WTC11 (cell line): ENCODE measurements around the gene SLC30A3. TPM values are rescaled to one million over a fixed set of nuclear protein-coding genes. Genes with fewer than 3 reads are reported as not detected.

Experiments
- ATAC-seq: fragments of 200-7000 bp; cut with Tn5 transposase; 2 replicates; pipeline ENCODE4 v1.10.0; 2021; ENCODE audit warnings: mild to moderate bottlenecking, moderate library complexity
- CTCF ChIA-PET: fragments of 300-600 bp; sonication (Branson Sonifier 250); formaldehyde crosslinking; loops from one replicate; lab custom pipeline; 2021; ENCODE audit warnings: antibody characterized with exemption; lab: Charles Lee
- POLR2A ChIA-PET: fragments of 350-600 bp; sonication (Branson Sonifier 250); formaldehyde crosslinking; loops from one replicate; lab custom pipeline; 2021; ENCODE audit warnings: antibody characterized with exemption; lab: Charles Lee
- DNase-seq: peaks from one replicate; pipeline ENCODE4 v3.0.0; 2021; ENCODE audit warnings: low spot score
- H3K27ac Mint-ChIP-seq: 2 replicates; pipeline ENCODE4 v1.8.0; 2021; ENCODE audit warnings: mixed read lengths
- H3K27me3 Mint-ChIP-seq: 2 replicates; pipeline ENCODE4 v1.8.0; 2021; ENCODE audit warnings: low read depth, mild to moderate bottlenecking, moderate library complexity, mixed read lengths
- H3K36me3 Mint-ChIP-seq: 2 replicates; pipeline ENCODE4 v1.8.0; 2021; ENCODE audit warnings: mixed read lengths
- H3K4me1 Mint-ChIP-seq: 2 replicates; pipeline ENCODE4 v1.8.0; 2022; ENCODE audit warnings: mixed read lengths
- H3K4me3 Mint-ChIP-seq: 2 replicates; pipeline ENCODE4 v1.8.0; 2021; ENCODE audit warnings: mild to moderate bottlenecking, moderate library complexity, mixed read lengths
- H3K9me3 Mint-ChIP-seq: 2 replicates; pipeline ENCODE4 v1.8.0; 2021; ENCODE audit warnings: mixed read lengths
- GABPB1 ChIP-seq: sonication (generic); formaldehyde crosslinking; IDR thresholded peaks from 2 replicates; pipeline ENCODE4 v1.8.1; 2023; ENCODE audit warnings: mild to moderate bottlenecking, missing genetic modification reagents
- GTF2I ChIP-seq: fragments of 250-450 bp; sonication (Bioruptor Pico); conservative IDR thresholded peaks from 2 replicates; pipeline ENCODE4 v1.4.0; 2021; ENCODE audit warnings: mild to moderate bottlenecking
- NFYB ChIP-seq: sonication (generic); formaldehyde crosslinking; conservative IDR thresholded peaks from 2 replicates; pipeline ENCODE4 v1.8.0; 2022; ENCODE audit warnings: low read depth, missing genetic modification reagents
- NR1H2 ChIP-seq: sonication (generic); formaldehyde crosslinking; IDR thresholded peaks from 2 replicates; pipeline ENCODE4 v1.9.0; 2021; ENCODE audit warnings: mild to moderate bottlenecking, moderate library complexity, missing genetic modification reagents
- NR3C1 ChIP-seq: sonication (generic); formaldehyde crosslinking; conservative IDR thresholded peaks from 2 replicates; pipeline ENCODE4 v1.8.1; 2023; ENCODE audit warnings: low read depth, mild to moderate bottlenecking, missing genetic modification reagents
- RELA ChIP-seq: sonication (generic); formaldehyde crosslinking; IDR thresholded peaks from 2 replicates; pipeline ENCODE4 v1.8.1; 2022; ENCODE audit warnings: missing genetic modification reagents, mild to moderate bottlenecking, borderline replicate concordance
- ZNF138 ChIP-seq: sonication (generic); formaldehyde crosslinking; conservative IDR thresholded peaks from 2 replicates; pipeline ENCODE4 v1.8.1; 2022; ENCODE audit warnings: mild to moderate bottlenecking, moderate library complexity, missing genetic modification reagents
- total RNA-seq: library from RNA; stranded (reverse); gene quantifications from 3 replicates; pipeline ENCODE4 v1.2.3, GENCODE V29; 2021
- TF ChIP-seq, protein P1 (sequence below): fragments of 250-450 bp; sonication (Bioruptor Pico); conservative IDR thresholded peaks from 2 replicates; pipeline ENCODE4 v1.9.0; 2021; ENCODE audit warnings: mild to moderate bottlenecking
- TF ChIP-seq, protein P2 (sequence below): sonication (generic); formaldehyde crosslinking; conservative IDR thresholded peaks from 2 replicates; pipeline ENCODE4 v1.8.1; 2022; ENCODE audit warnings: mild to moderate bottlenecking, missing genetic modification reagents
- TF ChIP-seq, protein P3 (sequence below): sonication (generic); formaldehyde crosslinking; IDR thresholded peaks from 2 replicates; pipeline ENCODE4 v1.8.1; 2023; ENCODE audit warnings: mild to moderate bottlenecking, missing genetic modification reagents
- TF ChIP-seq, protein P4 (sequence below): sonication (generic); formaldehyde crosslinking; IDR thresholded peaks from 2 replicates; pipeline ENCODE4 v1.8.0; 2022; ENCODE audit warnings: mild to moderate bottlenecking, missing genetic modification reagents
- TF ChIP-seq, protein P5 (sequence below): fragments of 250-450 bp; sonication (Bioruptor Pico); IDR thresholded peaks from 2 replicates; pipeline ENCODE4 v1.9.0; 2021; ENCODE audit warnings: mild to moderate bottlenecking

SLC30A3 gene
- total RNA-seq, 1 experiment from 2014 or later = 8.9 TPM

DNA sequence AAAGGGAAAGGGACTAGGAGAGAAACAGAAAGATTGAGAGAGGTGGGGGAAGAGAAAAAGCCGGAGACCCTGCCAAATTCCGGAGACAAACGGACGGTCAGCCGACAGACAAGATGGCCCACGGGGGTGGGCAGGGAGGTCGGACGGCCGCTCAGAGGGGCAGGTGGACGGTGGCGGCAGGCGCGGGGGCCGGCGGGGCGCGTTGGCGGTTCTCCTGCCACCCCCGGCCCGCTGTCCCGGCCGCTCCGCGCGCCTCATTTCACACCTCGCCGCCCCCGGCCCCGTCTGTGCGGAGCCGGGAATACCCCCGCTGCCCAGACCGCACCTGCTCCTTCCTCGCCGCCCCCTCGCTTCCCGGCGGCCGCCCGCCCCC, 935 bp downstream of the SLC30A3 start (continued):
- TF ChIP-seq, protein P1, sequence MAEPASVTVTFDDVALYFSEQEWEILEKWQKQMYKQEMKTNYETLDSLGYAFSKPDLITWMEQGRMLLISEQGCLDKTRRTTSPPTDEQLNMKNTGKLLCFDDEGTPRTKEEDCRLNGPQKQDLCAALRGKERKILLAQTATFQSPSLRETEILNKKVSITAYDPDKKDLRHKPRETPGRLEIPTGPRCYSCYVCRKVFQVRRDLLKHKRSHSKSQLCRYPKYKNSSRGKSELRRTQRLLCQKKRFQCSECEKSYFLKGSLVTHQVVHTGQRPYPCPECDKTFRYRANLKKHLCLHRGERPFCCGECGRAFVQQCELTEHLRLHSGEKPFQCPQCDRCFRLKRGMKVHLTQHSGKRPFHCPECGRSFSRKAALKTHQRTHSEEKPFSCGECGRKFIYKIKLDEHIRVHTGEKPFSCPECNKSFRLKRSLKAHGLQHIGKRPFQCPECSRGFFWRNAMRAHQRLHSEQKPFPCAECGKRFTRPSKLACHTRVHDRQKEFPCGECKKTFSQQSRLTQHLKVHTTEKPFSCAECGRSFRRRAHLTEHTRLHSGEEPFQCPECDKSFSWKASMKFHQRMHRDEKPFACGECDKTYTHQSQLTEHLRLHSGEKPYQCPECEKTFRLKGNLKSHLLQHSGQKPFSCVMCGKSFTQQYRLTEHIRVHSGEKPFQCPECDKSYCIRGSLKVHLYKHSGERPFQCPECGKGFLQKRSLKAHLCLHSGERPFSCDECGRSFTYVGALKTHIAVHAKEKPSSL (CRISPR knock-in tag) = no peak
- TF ChIP-seq ZNF138 (CRISPR knock-in tag) (no peak), NFYB (CRISPR knock-in tag) (no peak)

DNA sequence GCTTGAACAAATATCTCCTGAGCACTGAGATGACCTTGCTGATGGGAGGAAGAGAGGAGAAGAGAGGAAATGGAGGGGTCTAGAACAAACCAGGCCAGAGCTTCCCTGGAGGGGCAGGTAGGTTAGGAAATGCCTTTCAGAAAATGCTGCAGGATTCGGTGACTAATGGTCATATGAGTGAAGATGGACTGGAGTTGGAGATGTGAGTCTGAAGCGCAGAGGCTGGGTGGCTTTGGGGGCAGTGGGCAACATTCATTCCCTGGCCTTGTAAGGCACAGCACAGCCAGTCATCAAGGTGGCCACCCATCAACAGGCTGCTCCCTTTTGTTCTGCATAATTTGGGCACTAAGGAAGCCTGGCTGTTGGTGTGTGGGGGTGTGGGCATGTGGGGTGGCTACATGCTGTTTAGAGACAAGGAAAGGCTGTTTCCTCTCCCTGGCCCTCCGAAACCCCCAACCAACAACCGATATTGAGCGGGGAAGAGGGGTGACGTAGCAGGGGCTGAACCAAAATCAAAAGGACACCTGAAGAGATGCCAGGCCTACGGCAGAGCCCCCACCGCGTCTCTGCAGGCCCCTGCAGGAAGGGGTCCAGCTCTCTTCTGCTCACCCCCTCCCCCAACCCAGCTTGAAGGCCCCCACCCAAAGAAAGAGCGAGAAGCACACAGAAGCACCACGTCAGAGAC, 1.5 kb downstream of the SLC30A3 start:
- Mint-ChIP-seq H3K9me3 (no peaks in the 10 kb centered on the region), H3K4me3 (peak overlapping the region; percentile 77), H3K27me3 (peaks cover 30% of the 10 kb centered on the region), H3K27ac (no peak overlapping the region), H3K36me3 (no peaks in the 10 kb centered on the region), H3K4me1 (peaks cover 26% of the 10 kb centered on the region)
- ChIA-PET CTCF (interaction anchor here (1.0 to 7.7 kb wide), 7 partner anchors 10 to 174 kb away, joined by 3 to 124 read pairs (median 5); partner anchors contain the start of gene TRIM54), POLR2A (no interaction called here)
- no peak for DNase-seq
- TF ChIP-seq, protein P2, sequence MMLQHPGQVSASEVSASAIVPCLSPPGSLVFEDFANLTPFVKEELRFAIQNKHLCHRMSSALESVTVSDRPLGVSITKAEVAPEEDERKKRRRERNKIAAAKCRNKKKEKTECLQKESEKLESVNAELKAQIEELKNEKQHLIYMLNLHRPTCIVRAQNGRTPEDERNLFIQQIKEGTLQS (CRISPR knock-in tag) = no peak
- TF ChIP-seq GABPB1 (CRISPR knock-in tag) (no peak), NR1H2 (no peak), NR3C1 (CRISPR knock-in tag) (no peak)
- TF ChIP-seq, protein P3, sequence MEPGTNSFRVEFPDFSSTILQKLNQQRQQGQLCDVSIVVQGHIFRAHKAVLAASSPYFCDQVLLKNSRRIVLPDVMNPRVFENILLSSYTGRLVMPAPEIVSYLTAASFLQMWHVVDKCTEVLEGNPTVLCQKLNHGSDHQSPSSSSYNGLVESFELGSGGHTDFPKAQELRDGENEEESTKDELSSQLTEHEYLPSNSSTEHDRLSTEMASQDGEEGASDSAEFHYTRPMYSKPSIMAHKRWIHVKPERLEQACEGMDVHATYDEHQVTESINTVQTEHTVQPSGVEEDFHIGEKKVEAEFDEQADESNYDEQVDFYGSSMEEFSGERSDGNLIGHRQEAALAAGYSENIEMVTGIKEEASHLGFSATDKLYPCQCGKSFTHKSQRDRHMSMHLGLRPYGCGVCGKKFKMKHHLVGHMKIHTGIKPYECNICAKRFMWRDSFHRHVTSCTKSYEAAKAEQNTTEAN (CRISPR knock-in tag) = no peak
- no peak for ATAC-seq

DNA sequence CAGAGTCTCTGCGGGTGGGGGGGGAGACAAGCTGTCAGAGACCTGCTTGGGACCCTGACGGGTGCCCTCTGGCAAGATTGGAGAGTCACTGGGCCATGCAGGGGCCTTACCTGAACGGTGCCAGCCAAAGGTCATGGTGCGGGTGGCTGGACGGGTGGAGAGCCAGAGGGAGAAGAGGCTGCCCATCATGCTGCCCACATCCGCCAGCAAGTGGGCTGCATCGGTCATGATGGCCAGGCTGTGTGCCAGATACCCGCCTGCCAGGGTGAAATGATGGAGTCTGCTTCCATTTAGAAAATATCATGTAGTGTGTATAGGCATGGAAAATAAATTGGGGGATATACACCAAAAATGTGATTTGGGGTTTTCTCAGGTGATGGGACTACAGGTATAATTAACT, 4.8 kb downstream of the SLC30A3 start:
- DNase-seq = no peak
- H3K9me3 Mint-ChIP-seq = no peaks in the 10 kb centered on the region
- no peaks in the 10 kb centered on the region for H3K36me3 Mint-ChIP-seq
- ATAC-seq = no peak
- H3K27me3 Mint-ChIP-seq = peaks cover 30% of the 10 kb centered on the region
- ChIA-PET CTCF (interaction anchor here (0.6 to 2.5 kb wide), 4 partner anchors 21 to 172 kb away, joined by 3 to 11 read pairs (median 5); no protein-coding TSS in a partner anchor), POLR2A (no interaction called here)
- H3K27ac Mint-ChIP-seq = no peak overlapping the region
- peaks cover 10% of the 10 kb centered on the region for H3K4me1 Mint-ChIP-seq
- TF ChIP-seq, protein P4, sequence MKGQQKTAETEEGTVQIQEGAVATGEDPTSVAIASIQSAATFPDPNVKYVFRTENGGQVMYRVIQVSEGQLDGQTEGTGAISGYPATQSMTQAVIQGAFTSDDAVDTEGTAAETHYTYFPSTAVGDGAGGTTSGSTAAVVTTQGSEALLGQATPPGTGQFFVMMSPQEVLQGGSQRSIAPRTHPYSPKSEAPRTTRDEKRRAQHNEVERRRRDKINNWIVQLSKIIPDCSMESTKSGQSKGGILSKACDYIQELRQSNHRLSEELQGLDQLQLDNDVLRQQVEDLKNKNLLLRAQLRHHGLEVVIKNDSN (CRISPR knock-in tag) = no peak
- TF ChIP-seq RELA (CRISPR knock-in tag) (no peak), GTF2I (no peak)
- TF ChIP-seq, protein P5, sequence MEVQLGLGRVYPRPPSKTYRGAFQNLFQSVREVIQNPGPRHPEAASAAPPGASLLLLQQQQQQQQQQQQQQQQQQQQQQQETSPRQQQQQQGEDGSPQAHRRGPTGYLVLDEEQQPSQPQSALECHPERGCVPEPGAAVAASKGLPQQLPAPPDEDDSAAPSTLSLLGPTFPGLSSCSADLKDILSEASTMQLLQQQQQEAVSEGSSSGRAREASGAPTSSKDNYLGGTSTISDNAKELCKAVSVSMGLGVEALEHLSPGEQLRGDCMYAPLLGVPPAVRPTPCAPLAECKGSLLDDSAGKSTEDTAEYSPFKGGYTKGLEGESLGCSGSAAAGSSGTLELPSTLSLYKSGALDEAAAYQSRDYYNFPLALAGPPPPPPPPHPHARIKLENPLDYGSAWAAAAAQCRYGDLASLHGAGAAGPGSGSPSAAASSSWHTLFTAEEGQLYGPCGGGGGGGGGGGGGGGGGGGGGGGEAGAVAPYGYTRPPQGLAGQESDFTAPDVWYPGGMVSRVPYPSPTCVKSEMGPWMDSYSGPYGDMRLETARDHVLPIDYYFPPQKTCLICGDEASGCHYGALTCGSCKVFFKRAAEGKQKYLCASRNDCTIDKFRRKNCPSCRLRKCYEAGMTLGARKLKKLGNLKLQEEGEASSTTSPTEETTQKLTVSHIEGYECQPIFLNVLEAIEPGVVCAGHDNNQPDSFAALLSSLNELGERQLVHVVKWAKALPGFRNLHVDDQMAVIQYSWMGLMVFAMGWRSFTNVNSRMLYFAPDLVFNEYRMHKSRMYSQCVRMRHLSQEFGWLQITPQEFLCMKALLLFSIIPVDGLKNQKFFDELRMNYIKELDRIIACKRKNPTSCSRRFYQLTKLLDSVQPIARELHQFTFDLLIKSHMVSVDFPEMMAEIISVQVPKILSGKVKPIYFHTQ (CRISPR knock-in tag) = no peak
- no peak overlapping the region for H3K4me3 Mint-ChIP-seq
